ENCODE results near the gene MLIP.

The MLIP gene

DNA sequence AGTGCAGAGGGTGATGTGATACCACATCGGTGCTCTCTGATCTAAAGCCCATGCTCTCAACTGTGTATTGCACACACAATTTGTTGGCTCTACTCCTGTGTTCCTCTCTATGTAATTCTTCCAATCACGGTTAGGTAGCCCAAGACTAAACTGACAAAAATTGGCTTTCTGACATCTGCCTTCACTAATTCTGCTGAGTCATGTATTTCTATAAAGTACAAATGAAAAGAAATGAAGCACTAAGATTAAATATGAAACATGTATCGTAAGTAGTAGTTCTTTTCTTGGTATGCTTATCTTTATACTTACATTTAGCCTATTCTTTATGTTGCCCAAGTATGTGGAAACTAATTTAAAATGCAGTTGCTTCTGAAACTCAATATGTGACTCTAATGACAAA lies 7.7 kb upstream of the MLIP start:
- Histone ChIP-seq H3K4me3 (ENCODE audit: low read depth in 1 of 2, low read length in 1 of 2) (no peak overlapping the region), H3K4me1 (ENCODE audit: control insufficient read depth in 1 of 2, insufficient read depth in 1 of 2, low read depth in 1 of 2, low read length in 1 of 2) (peaks cover 0 to under 1% of the 10 kb centered on the region in 2 experiments)

DNA sequence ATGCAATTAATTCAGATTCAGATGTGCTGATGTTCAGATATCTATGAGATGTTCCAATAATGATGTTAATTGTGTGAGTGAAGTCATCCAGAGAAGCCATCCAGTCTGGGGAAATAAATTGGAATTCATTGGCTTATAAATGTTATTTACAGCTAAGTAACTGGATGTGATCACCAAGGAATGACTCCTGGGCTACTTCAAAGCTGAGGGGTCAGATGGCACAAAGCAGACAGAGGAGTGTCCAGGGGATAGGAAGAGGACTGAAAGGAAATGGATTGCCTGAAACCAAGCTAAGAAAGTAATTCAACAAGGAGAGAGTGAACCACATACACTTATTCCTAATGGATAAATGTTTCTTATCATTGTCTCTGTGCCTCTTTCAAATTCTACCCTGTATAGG lies 4.5 kb upstream of the MLIP start:
- Histone ChIP-seq H3K36me3 (no peaks in the 10 kb centered on the region), H3K27me3 (no peaks in the 10 kb centered on the region), H3K9me3 (no peaks in the 10 kb centered on the region), H3K4me1 (ENCODE audit: control insufficient read depth in 1 of 2, insufficient read depth in 1 of 2, low read depth in 1 of 2, low read length in 1 of 2) (no peaks in the 10 kb centered on the region), H3K4me3 (ENCODE audit: low read depth in 1 of 2, low read length in 1 of 2) (no peak overlapping the region), H3K27ac (no peak overlapping the region)
- TF ChIP-seq, protein P1, sequence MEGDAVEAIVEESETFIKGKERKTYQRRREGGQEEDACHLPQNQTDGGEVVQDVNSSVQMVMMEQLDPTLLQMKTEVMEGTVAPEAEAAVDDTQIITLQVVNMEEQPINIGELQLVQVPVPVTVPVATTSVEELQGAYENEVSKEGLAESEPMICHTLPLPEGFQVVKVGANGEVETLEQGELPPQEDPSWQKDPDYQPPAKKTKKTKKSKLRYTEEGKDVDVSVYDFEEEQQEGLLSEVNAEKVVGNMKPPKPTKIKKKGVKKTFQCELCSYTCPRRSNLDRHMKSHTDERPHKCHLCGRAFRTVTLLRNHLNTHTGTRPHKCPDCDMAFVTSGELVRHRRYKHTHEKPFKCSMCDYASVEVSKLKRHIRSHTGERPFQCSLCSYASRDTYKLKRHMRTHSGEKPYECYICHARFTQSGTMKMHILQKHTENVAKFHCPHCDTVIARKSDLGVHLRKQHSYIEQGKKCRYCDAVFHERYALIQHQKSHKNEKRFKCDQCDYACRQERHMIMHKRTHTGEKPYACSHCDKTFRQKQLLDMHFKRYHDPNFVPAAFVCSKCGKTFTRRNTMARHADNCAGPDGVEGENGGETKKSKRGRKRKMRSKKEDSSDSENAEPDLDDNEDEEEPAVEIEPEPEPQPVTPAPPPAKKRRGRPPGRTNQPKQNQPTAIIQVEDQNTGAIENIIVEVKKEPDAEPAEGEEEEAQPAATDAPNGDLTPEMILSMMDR (IDR thresholded peaks at IDR 0.05): no peak

More for the DNA sequence above, 7.7 kb upstream of the MLIP start:
- TF ChIP-seq, protein P1 (IDR thresholded peaks at IDR 0.05): no peak
- no peaks in the 10 kb centered on the region for H3K36me3 ChIP-seq
- no peaks in the 10 kb centered on the region for H3K9me3 ChIP-seq
- no peak overlapping the region for H3K27ac ChIP-seq
- no peaks in the 10 kb centered on the region for H3K27me3 ChIP-seq

DNA sequence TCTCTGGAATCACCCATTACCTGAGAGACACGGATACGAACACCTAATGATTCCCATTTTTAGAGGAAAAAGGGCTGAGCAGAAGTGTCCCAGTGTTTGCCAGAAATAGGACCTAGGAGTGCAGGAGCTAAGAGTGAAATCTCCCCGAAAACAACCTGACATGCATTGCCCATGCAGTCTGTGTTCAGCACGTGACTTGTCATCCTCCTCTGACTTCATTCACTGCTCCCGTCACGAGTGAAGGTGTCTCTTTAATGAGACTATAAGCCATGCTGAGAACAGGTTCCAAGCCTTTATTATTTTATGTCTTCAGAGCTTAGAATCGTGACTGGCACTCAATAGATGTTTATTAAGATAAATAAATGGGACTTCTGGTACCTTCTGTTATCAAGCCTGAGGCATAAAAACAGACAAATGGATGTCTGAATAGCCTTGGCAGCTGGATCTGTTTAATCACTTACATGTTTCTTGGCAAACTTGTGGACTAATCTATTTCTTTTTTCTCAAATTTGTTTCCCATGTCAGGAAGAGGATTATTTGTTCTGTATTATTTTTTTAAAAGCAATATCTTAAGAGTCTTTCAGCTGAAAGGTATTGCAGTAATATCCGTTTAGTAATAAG lies 3.7 kb upstream of the MLIP start:
- Histone ChIP-seq H3K4me3 (ENCODE audit: low read depth in 1 of 2, low read length in 1 of 2) (no peak overlapping the region), H3K9me3 (no peaks in the 10 kb centered on the region), H3K36me3 (no peaks in the 10 kb centered on the region), H3K27me3 (no peaks in the 10 kb centered on the region), H3K4me1 (ENCODE audit: control insufficient read depth in 1 of 2, insufficient read depth in 1 of 2, low read depth in 1 of 2, low read length in 1 of 2) (no peaks in the 10 kb centered on the region), H3K27ac (no peak overlapping the region)
- TF ChIP-seq, protein P1 (IDR thresholded peaks at IDR 0.05): no peak

DNA sequence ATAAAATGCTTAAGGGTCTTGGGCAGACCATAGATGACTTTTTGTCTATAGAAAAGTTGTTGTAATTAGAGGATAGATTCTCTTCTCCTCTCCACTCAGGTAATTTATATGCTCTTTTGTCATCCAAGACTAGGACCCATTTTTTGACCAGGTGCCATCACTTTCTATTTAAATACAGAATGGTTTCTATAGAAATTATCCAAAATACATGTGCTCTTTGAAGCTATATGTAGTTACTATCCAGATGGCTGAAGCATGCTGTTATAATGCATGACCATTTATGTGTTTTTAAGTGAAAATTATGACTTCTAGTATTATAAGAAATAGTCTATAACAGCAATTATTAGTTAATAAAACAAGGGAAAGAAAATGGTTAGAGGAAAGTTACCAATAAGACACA lies 3.0 kb upstream of the MLIP start:
- TF ChIP-seq, protein P1 (IDR thresholded peaks at IDR 0.05): no peak
- Histone ChIP-seq H3K4me3 (ENCODE audit: low read depth in 1 of 2, low read length in 1 of 2) (no peak overlapping the region), H3K27me3 (no peaks in the 10 kb centered on the region), H3K36me3 (no peaks in the 10 kb centered on the region), H3K4me1 (ENCODE audit: control insufficient read depth in 1 of 2, insufficient read depth in 1 of 2, low read depth in 1 of 2, low read length in 1 of 2) (no peaks in the 10 kb centered on the region), H3K9me3 (no peaks in the 10 kb centered on the region), H3K27ac (no peak overlapping the region)

DNA sequence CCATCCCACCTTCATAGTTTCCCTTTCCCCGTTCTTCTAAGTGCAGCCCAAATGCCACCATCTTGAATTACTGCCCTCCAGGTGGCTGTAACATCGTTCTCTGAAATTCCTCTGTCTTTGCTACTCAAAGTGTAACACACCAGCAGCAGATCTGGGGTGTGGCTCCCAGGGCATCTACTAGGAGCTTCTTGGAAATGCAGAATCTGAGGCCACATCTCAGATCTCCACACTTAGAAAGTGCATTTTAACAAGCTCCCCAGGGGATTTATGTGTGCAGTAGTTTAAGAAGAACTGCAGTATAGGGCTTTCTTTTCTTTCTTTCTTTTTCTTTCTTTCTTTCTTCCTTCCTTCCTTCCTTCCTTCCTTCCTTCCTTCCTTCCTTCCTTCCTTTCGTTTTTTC lies 1.7 kb upstream of the MLIP start:
- Histone ChIP-seq H3K9me3 (no peaks in the 10 kb centered on the region), H3K4me1 (ENCODE audit: control insufficient read depth in 1 of 2, insufficient read depth in 1 of 2, low read depth in 1 of 2, low read length in 1 of 2) (no peaks in the 10 kb centered on the region), H3K27ac (no peak overlapping the region), H3K27me3 (no peaks in the 10 kb centered on the region), H3K36me3 (no peaks in the 10 kb centered on the region), H3K4me3 (ENCODE audit: low read depth in 1 of 2, low read length in 1 of 2) (no peak overlapping the region)
- TF ChIP-seq, protein P1 (IDR thresholded peaks at IDR 0.05): no peak

Data from neutrophil (primary cell).